RWPE2 (cell line): ENCODE results near the gene GFOD1.

Experiments used
- ATAC-seq: fragments of 200-7000 bp; cut with Tn5 transposase; 3 replicates; pipeline ENCODE4 v1.9.1; 2021; ENCODE audit warnings: low read depth
- DNase-seq: peaks from one replicate; pipeline ENCODE4 v3.0.0-alpha.2; 2020; ENCODE audit warnings: low spot score
- H3K27ac ChIP-seq: fragments of 450-650 bp; 2 replicates; pipeline ENCODE4 v1.5.1; 2017; ENCODE audit warnings: mild to moderate bottlenecking; ENCODE audit not compliant: poor library complexity, severe bottlenecking
- H3K27me3 ChIP-seq: fragments of 250-450 bp; sonication (Bioruptor Pico); 2 replicates; pipeline ENCODE4 v1.5.1; 2021; ENCODE audit warnings: mild to moderate bottlenecking, moderate library complexity; ENCODE audit not compliant: insufficient read depth, poor library complexity, severe bottlenecking
- H3K36me3 ChIP-seq: fragments of 250-450 bp; sonication (Bioruptor Pico); 2 replicates; pipeline ENCODE4 v1.5.1; 2020; ENCODE audit warnings: low read depth, mild to moderate bottlenecking, moderate library complexity
- H3K4me1 ChIP-seq: fragments of 250-450 bp; sonication (Bioruptor Pico); 2 replicates; pipeline ENCODE4 v1.5.1; 2021; ENCODE audit warnings: mild to moderate bottlenecking, moderate library complexity; ENCODE audit not compliant: insufficient read depth, poor library complexity, severe bottlenecking
- H3K4me3 ChIP-seq: fragments of 250-450 bp; sonication (Bioruptor Pico); 2 replicates; pipeline ENCODE4 v1.5.1; 2021; ENCODE audit warnings: mild to moderate bottlenecking, moderate library complexity; ENCODE audit not compliant: severe bottlenecking
- H3K9me3 ChIP-seq: fragments of 250-450 bp; sonication (Bioruptor Pico); 2 replicates; pipeline ENCODE4 v1.5.1; 2021; ENCODE audit warnings: mild to moderate bottlenecking, moderate library complexity; ENCODE audit not compliant: severe bottlenecking
- CTCF ChIP-seq: fragments of 450-650 bp; IDR thresholded peaks from one replicate; pipeline ENCODE4 v1.5.1; 2017; ENCODE audit warnings: mild to moderate bottlenecking, moderate library complexity; ENCODE audit not compliant: poor library complexity, severe bottlenecking

Gene GFOD1

GRCh38 chr6:13496513-13497190 is 9.3 kb upstream of the GFOD1 start:
- peak; percentile 50; the same call in 1 of the 3 replicates for ATAC-seq

GRCh38 chr6:13495818-13496217 is 8.4 kb upstream of the GFOD1 start:
- no peaks in the 10 kb centered on the region for H3K27me3 ChIP-seq
- no peak for TF ChIP-seq CTCF
- no peak for ATAC-seq

More at GRCh38 chr6:13496513-13497190, 9.3 kb upstream of the GFOD1 start:
- no peaks in the 10 kb centered on the region for H3K27me3 ChIP-seq
- peak overlapping the region; percentile 29 for H3K27ac ChIP-seq
- no peak for DNase-seq
- H3K36me3 ChIP-seq: no peaks in the 10 kb centered on the region
- no peaks in the 10 kb centered on the region for H3K9me3 ChIP-seq
- no peak overlapping the region for H3K4me3 ChIP-seq
- peaks cover 10% of the 10 kb centered on the region for H3K4me1 ChIP-seq
- no peak for TF ChIP-seq CTCF

GRCh38 chr6:13495112-13495776 is 7.8 kb upstream of the GFOD1 start:
- Histone ChIP-seq H3K4me3 (no peak overlapping the region), H3K9me3 (no peaks in the 10 kb centered on the region), H3K27me3 (no peaks in the 10 kb centered on the region), H3K36me3 (no peaks in the 10 kb centered on the region), H3K27ac (no peak overlapping the region), H3K4me1 (peaks cover 10% of the 10 kb centered on the region)
- DNase-seq: no peak
- no peak for TF ChIP-seq CTCF
- ATAC-seq: no peak

More at GRCh38 chr6:13495818-13496217, 8.4 kb upstream of the GFOD1 start:
- Histone ChIP-seq H3K4me1 (peaks cover 10% of the 10 kb centered on the region), H3K9me3 (no peaks in the 10 kb centered on the region), H3K4me3 (no peak overlapping the region), H3K36me3 (no peaks in the 10 kb centered on the region), H3K27ac (no peak overlapping the region)
- DNase-seq: no peak

- Histone ChIP-seq H3K27ac (no peak overlapping the region), H3K36me3 (no peaks in the 10 kb centered on the region), H3K9me3 (no peaks in the 10 kb centered on the region), H3K4me1 (peaks cover 10% of the 10 kb centered on the region), H3K4me3 (no peak overlapping the region), H3K27me3 (no peaks in the 10 kb centered on the region)
- ATAC-seq (no peak), DNase-seq (no peak)
- no peak for TF ChIP-seq CTCF
These were observed 6.7 kb upstream of the GFOD1 start for GRCh38 chr6:13494137-13494536.

- Histone ChIP-seq H3K36me3 (no peaks in the 10 kb centered on the region), H3K27me3 (no peaks in the 10 kb centered on the region), H3K4me1 (peaks cover 10% of the 10 kb centered on the region), H3K4me3 (no peak overlapping the region), H3K27ac (no peak overlapping the region), H3K9me3 (no peaks in the 10 kb centered on the region)
- no peak for ATAC-seq
- DNase-seq: no peak
- no peak for TF ChIP-seq CTCF
These were observed 5.7 kb upstream of the GFOD1 start for GRCh38 chr6:13493147-13493546.
